Retina (tissue), 1 donor: ENCODE results near the gene MED4.
"Not testable (repeated sequence)": the region's sequence is repeated elsewhere in the genome, so short reads cannot be mapped to it uniquely, and the experiment has no call there.

Experiments
- DNase-seq: peaks from one replicate; pipeline ENCODE4 v3.0.0-alpha.2; 2016

MED4 gene

GRCh38 chr13:48093588-48093987, 1.3 kb downstream of the MED4 start:
- no peak for DNase-seq

- no peak for DNase-seq
Measured at GRCh38 chr13:48086272-48086671, 8.6 kb downstream of the MED4 start.

- DNase-seq = no peak
Measured at GRCh38 chr13:48081739-48082138, 13.2 kb downstream of the MED4 start.

GRCh38 chr13:48078251-48078656, 16.6 kb downstream of the MED4 start:
- DNase-seq = no peak

GRCh38 chr13:48074006-48074405, 20.9 kb downstream of the MED4 start:
- DNase-seq = no peak

- DNase-seq = no peak
Measured at GRCh38 chr13:48072787-48073186, 22.1 kb downstream of the MED4 start.

- DNase-seq = no peak
Measured at GRCh38 chr13:48072304-48072703, 22.6 kb downstream of the MED4 start.

GRCh38 chr13:48070942-48071341, 24.0 kb downstream of the MED4 start:
- DNase-seq = no peak

- DNase-seq = no peak
Measured at GRCh38 chr13:48069573-48069972, 25.3 kb downstream of the MED4 start.

GRCh38 chr13:48068952-48069351, 26.0 kb downstream of the MED4 start:
- no peak for DNase-seq

GRCh38 chr13:48068036-48068435, 26.9 kb downstream of the MED4 start:
- DNase-seq = no peak

- no peak for DNase-seq
Measured at GRCh38 chr13:48066310-48066989, 28.5 kb downstream of the MED4 start.

GRCh38 chr13:48059951-48060350, 35.0 kb downstream of the MED4 start:
- DNase-seq = not testable (repeated sequence)

- not testable (repeated sequence) for DNase-seq
Measured at GRCh38 chr13:48058536-48058935, 36.4 kb downstream of the MED4 start.

- no peak for DNase-seq
Measured at GRCh38 chr13:48055712-48056111, 39.2 kb downstream of the MED4 start.

GRCh38 chr13:48054601-48055000, 40.3 kb downstream of the MED4 start:
- no peak for DNase-seq

GRCh38 chr13:48050550-48050949, 44.4 kb downstream of the MED4 start:
- no peak for DNase-seq

GRCh38 chr13:48043789-48044503, 51.0 kb downstream of the MED4 start:
- no peak for DNase-seq

- no peak for DNase-seq
Measured at GRCh38 chr13:48042894-48043293, 52.0 kb downstream of the MED4 start.

GRCh38 chr13:48040896-48041295, 54.0 kb downstream of the MED4 start:
- no peak for DNase-seq

GRCh38 chr13:48040049-48040448, 54.9 kb downstream of the MED4 start:
- no peak for DNase-seq

GRCh38 chr13:48038761-48039160, 56.1 kb downstream of the MED4 start:
- no peak for DNase-seq

- DNase-seq = peak; percentile 100
Measured at GRCh38 chr13:48037346-48038173, 57.3 kb downstream of the MED4 start, which contains the start of gene NUDT15. Gene NUDT15, plus strand, starts transcription at chr13:48037726. Its CDS starts 21 bp downstream, at chr13:48037747.

- no peak for DNase-seq
Measured at GRCh38 chr13:48029859-48030258, 65.0 kb downstream of the MED4 start.
